Measurements from ENCODE around the gene TWNK. TPM values are rescaled to one million over a fixed set of nuclear protein-coding genes. Genes with fewer than 3 reads are reported as not detected.
A peak's percentile ranks its signal among the peaks of the same experiment; 100 is the strongest.

The TWNK gene
- total RNA-seq, 2 donors from 2014 or later: 5.5 to 7.1 TPM

- TF ChIP-seq CTCF (IDR thresholded peaks at IDR 0.05): peak in 1 of 2 donors; percentile 80
- DNase-seq (ENCODE audit: low spot score): peak; percentile 85
- no peaks in the 10 kb centered on the region for H3K27me3 ChIP-seq
- no peaks in the 10 kb centered on the region for H3K9me3 ChIP-seq
- no peak overlapping the region for H3K4me3 ChIP-seq
- H3K27ac ChIP-seq: no peak overlapping the region
- no peaks in the 10 kb centered on the region for H3K36me3 ChIP-seq
- H3K4me1 ChIP-seq: peaks cover 0 to 12% of the 10 kb centered on the region in 2 donors
These were observed 31.5 kb downstream of the TWNK start for GRCh38 chr10:101018600-101019439.

DNA sequence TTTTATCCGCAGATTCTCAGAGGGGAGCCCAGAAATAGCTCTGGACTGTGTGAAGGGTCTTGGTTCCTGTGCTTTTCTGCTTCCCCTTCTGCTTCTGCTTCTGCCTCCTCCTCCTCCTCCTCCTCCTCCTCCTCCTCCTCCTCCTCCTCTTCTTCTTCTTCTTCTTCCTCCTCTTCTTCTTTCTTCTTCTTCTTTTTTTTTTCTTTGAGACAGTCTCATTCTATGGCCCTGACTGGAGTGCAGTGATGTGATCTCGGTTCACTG lies 32.0 kb downstream of the TWNK start:
- no peaks in the 10 kb centered on the region for H3K9me3 ChIP-seq
- H3K36me3 ChIP-seq: no peaks in the 10 kb centered on the region
- no peaks in the 10 kb centered on the region for H3K27me3 ChIP-seq
- H3K4me1 ChIP-seq: peaks cover 0 to 7% of the 10 kb centered on the region in 2 donors
- H3K27ac ChIP-seq: no peak overlapping the region
- H3K4me3 ChIP-seq: no peak overlapping the region
- TF ChIP-seq CTCF (IDR thresholded peaks at IDR 0.05): no peak
- no peak for DNase-seq (ENCODE audit: low spot score)

DNA sequence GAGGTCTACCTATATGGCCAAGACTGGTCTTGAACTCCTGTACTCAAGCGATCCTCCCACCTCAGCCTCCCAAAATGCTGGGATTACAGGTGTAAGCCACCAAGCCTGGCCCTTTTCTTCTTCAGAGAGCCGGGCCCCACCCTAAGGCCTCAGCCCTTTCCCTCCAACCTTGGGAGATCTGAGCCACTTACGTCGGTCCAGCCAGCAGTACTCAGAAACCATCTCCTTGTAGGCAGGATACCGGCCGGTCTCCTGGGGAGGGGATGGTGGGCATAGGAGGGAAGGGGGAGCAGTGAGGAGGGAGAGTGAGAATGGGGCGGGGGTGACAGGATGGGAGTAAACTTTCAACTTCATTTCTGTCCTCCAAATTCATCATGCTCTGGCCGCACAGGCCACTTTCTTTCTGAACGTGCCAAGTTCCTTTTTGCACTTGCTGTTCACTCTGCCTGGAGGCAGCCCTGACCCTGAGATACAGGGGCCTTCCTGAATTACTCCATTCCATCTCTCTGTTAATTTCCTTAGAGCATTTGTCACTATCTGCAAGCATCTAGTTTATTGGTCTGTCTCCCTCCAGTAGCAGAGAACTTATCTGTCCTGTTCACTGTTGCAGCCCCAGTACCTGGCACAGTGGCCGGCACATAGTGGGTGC lies 33.2 kb downstream of the TWNK start:
- no peaks in the 10 kb centered on the region for H3K36me3 ChIP-seq
- H3K4me3 ChIP-seq: no peak overlapping the region
- H3K4me1 ChIP-seq: peaks cover 0 to 7% of the 10 kb centered on the region in 2 donors
- no peaks in the 10 kb centered on the region for H3K9me3 ChIP-seq
- H3K27ac ChIP-seq: no peak overlapping the region
- TF ChIP-seq CTCF (IDR thresholded peaks at IDR 0.05): no peak
- no peak for DNase-seq (ENCODE audit: low spot score)
- no peaks in the 10 kb centered on the region for H3K27me3 ChIP-seq

- no peak overlapping the region for H3K27ac ChIP-seq
- no peak for TF ChIP-seq CTCF (IDR thresholded peaks at IDR 0.05)
- no peak overlapping the region for H3K4me3 ChIP-seq
- H3K4me1 ChIP-seq: peaks cover 0 to 7% of the 10 kb centered on the region in 2 donors
- DNase-seq (ENCODE audit: low spot score): no peak
- H3K27me3 ChIP-seq: no peaks in the 10 kb centered on the region
- H3K36me3 ChIP-seq: no peaks in the 10 kb centered on the region
- no peaks in the 10 kb centered on the region for H3K9me3 ChIP-seq
These were observed 33.9 kb downstream of the TWNK start for GRCh38 chr10:101021239-101021638.

DNA sequence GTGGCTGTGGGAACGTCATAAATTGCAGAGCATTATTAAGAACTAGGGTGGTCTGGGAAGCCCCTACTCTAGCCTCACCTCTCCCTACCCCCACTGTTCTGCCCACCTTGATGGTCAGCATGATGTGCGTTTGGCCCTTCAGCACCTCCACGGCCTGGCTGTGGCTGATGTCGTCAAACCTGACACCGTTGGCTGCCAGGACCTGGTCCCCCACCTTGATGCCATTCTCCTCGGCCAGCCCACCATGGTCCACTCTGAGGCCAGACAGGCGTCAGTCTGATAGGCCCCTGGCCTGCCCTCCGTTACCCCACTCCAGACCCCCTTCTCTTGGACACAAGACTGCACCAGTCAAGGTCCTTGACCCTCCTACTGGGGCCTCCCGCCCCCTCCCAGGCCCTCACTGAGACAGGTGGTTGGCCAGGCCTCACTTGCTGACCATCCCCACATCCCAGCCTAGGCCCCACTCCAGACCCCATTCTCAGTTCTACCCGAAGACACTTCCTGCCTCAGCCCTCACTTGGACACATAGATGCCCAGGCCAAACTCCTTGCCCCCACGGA lies 34.4 kb downstream of the TWNK start:
- no peak for TF ChIP-seq CTCF (IDR thresholded peaks at IDR 0.05)
- Histone ChIP-seq H3K27ac (no peak overlapping the region), H3K27me3 (no peaks in the 10 kb centered on the region), H3K36me3 (no peaks in the 10 kb centered on the region), H3K4me1 (peaks cover 0 to 7% of the 10 kb centered on the region in 2 donors), H3K9me3 (no peaks in the 10 kb centered on the region), H3K4me3 (no peak overlapping the region)
- no peak for DNase-seq (ENCODE audit: low spot score)
